Duodenal mucosa (tissue), 2 donors: ENCODE results near the gene PCNX1.
A peak's percentile ranks its signal among the peaks of the same experiment; 100 is the strongest.
"Not testable (repeated sequence)": the region's sequence is repeated elsewhere in the genome, so short reads cannot be mapped to it uniquely, and the experiment has no call there.

Experiments
- H3K27ac ChIP-seq: one replicate; pipeline ENCODE4 v1.7.0; 2013; ENCODE audit warnings: low read depth, low read length
- H3K27me3 ChIP-seq, 2 donors: one replicate each; pipeline ENCODE4 v1.7.0; 2013; ENCODE audit warnings: low read length in 2 of 2, control low read depth in 1 of 2; ENCODE audit not compliant: insufficient read depth in 2 of 2, control insufficient read depth in 1 of 2
- H3K36me3 ChIP-seq, 2 donors: one replicate each; pipeline ENCODE4 v1.7.0; 2013; ENCODE audit warnings: low read length in 2 of 2, control low read depth in 1 of 2; ENCODE audit not compliant: insufficient read depth in 2 of 2, control insufficient read depth in 1 of 2
- H3K4me1 ChIP-seq, 2 donors: one replicate each; pipeline ENCODE4 v1.7.0; 2013; ENCODE audit warnings: low read length in 2 of 2, control low read depth in 1 of 2; ENCODE audit not compliant: insufficient read depth in 2 of 2, control insufficient read depth in 1 of 2
- H3K4me3 ChIP-seq, 2 donors: one replicate each; pipeline ENCODE4 v1.7.0; 2013; ENCODE audit warnings: low read length in 2 of 2, low read depth in 1 of 2
- H3K9ac ChIP-seq, 2 donors: one replicate each; pipeline ENCODE4 v1.7.0; 2013; ENCODE audit warnings: low read length in 2 of 2, low read depth in 1 of 2
- H3K9me3 ChIP-seq, 2 donors: one replicate each; pipeline ENCODE4 v1.7.0; 2013; ENCODE audit warnings: low read length in 2 of 2, control low read depth in 1 of 2; ENCODE audit not compliant: control insufficient read depth in 1 of 2

PCNX1 gene

DNA sequence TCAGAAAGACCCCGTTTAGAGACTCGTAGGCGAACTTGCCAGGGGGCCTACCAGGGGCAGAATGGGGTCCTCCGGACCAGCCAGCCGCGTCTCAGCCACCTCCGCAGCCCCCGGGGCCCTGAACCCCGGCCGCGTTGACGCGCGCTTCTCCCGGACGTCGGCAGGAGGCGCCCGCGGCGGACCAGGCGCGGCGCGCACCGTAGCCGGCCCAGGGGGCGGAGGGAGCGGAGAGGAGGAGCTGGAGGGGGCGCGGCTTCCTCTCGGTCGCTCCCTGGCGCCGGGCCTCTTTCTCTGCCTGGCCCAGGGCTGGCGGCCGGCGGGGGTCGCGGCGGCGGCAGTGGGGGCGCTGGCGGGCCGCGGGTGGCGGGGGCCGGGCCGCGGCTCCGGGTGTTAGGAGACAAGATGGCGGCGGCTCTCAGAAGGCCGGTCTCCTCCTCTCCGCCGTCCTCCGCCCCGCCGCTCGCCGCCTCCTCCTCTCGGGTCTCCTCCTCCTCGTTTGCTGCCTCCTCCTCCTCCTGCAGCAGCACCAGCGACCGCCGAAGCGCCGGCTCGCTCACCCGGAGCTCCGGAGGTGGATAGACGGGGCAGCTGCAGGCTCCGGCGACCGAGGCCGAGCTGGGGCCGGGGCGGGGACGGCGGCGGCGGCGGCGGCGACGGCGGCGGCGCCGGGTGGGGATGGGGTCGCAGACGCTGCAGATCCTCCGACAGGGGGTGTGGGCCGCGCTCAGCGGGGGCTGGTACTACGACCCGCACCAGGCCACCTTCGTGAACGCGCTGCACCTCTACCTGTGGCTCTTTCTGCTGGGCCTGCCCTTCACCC is at the start of gene PCNX1:
Gene PCNX1, plus strand, starts transcription at position 284 of the 820 bp plus-strand sequence. Its CDS starts 392 bp downstream, at position 676.
- peaks cover 25 to 34% of the 10 kb centered on the region in 2 donors for H3K4me1 ChIP-seq

DNA sequence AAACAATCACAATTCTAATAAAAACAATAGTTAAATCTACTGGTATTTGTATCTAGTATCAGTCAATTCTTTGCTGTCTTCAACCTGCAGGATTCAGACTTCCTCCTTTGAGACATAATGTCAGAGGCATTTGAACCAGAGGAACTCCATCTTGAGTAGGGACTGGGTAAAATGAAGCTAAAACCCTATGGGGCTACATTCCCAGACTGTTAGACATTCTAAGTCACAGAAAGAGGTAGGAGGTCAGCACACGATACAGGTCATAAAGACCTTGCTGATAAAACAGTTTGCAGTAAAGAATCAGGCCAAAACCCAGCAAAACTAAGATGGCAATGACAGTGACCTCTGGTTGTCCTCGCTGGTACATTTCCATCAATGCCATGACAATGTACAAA is 49.8 kb upstream of the PCNX1 start:
- Histone ChIP-seq H3K4me3 (no peak overlapping the region), H3K9ac (no peak overlapping the region), H3K27me3 (no peaks in the 10 kb centered on the region), H3K27ac (no peak overlapping the region), H3K4me1 (no peaks in the 10 kb centered on the region), H3K36me3 (no peaks in the 10 kb centered on the region), H3K9me3 (no peaks in the 10 kb centered on the region)

More for the DNA sequence above, at the start of gene PCNX1:
- H3K36me3 ChIP-seq: no peaks in the 10 kb centered on the region
- peak within 1 kb of the TSS; percentile 81 to 87 for H3K9ac ChIP-seq
- H3K4me3 ChIP-seq: peak within 1 kb of the TSS; percentile 84 to 87
- H3K27me3 ChIP-seq: no peaks in the 10 kb centered on the region
- peak within 1 kb of the TSS; percentile 85 for H3K27ac ChIP-seq
- no peaks in the 10 kb centered on the region for H3K9me3 ChIP-seq

DNA sequence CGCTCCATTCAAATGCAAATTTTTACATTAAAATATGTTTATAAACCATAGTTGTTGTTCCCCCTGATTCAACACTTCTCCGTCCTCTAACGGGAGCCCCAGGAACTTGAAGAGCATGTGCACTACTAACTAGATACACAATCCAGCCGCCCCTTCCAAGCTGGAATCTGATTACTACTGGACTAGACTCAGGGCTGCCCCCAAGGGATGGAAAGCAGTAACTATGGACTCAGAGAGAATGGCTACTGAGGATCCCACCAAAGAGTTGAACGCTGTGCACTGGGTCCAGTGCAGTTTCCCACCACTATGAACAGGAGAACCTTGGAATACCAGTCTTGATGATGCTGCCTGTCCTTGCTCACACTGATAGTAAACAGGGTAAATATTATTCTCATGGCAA is 48.6 kb upstream of the PCNX1 start:
- Histone ChIP-seq H3K9me3 (no peaks in the 10 kb centered on the region), H3K4me3 (no peak overlapping the region), H3K9ac (no peak overlapping the region), H3K36me3 (no peaks in the 10 kb centered on the region), H3K4me1 (no peaks in the 10 kb centered on the region), H3K27ac (no peak overlapping the region), H3K27me3 (no peaks in the 10 kb centered on the region)

DNA sequence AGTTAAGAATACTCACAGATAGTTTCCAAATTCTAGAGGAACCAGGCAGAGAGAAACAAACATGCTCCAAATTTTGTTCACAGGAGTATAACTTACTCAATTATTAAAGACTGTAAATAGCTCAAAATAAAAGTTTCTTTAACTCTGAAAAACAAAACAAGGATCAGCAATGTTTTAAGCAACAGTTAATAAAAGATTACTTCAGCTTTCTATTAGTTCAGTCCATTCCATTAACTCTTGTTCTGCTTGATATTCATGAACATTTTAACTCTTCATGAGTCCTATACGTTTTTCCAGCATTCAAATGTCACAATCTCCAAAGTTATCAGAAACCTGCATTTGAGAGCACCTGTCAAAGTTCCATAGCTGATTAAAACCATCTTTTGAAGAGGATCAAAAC is 40.3 kb upstream of the PCNX1 start:
- not testable (repeated sequence) for H3K4me3 ChIP-seq, H3K27me3 ChIP-seq

DNA sequence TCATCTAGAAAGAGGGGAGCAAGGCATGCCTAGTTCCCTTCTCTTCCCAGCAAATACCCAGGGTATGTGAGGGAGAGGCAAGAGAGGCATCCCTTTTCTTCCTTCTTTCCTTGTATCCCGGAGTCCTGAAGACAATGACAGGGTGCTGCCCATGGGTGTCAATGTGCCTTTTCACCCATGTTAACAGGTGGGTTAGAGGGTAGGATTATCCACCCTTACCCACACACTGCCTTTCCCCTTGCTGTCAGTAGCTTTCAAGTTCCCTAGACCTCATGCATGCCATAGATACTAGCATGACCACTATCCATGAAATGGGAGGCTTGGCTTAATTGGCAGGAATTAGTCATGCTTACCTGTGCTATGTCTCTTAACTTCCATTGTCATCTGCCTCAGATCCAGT is 36.3 kb upstream of the PCNX1 start:
- H3K27ac ChIP-seq: no peak overlapping the region
- no peaks in the 10 kb centered on the region for H3K36me3 ChIP-seq
- H3K4me1 ChIP-seq: peaks cover 0 to 3% of the 10 kb centered on the region in 2 donors
- H3K9ac ChIP-seq: no peak overlapping the region
- H3K9me3 ChIP-seq: peaks cover 3 to 18% of the 10 kb centered on the region in 2 donors
- no peaks in the 10 kb centered on the region for H3K27me3 ChIP-seq
- H3K4me3 ChIP-seq: no peak overlapping the region

More for the DNA sequence above, 40.3 kb upstream of the PCNX1 start:
- not testable (repeated sequence) for H3K9ac ChIP-seq, H3K36me3 ChIP-seq, H3K27ac ChIP-seq, H3K4me1 ChIP-seq
- peaks cover 3 to 18% of the 10 kb centered on the region in 2 donors for H3K9me3 ChIP-seq

DNA sequence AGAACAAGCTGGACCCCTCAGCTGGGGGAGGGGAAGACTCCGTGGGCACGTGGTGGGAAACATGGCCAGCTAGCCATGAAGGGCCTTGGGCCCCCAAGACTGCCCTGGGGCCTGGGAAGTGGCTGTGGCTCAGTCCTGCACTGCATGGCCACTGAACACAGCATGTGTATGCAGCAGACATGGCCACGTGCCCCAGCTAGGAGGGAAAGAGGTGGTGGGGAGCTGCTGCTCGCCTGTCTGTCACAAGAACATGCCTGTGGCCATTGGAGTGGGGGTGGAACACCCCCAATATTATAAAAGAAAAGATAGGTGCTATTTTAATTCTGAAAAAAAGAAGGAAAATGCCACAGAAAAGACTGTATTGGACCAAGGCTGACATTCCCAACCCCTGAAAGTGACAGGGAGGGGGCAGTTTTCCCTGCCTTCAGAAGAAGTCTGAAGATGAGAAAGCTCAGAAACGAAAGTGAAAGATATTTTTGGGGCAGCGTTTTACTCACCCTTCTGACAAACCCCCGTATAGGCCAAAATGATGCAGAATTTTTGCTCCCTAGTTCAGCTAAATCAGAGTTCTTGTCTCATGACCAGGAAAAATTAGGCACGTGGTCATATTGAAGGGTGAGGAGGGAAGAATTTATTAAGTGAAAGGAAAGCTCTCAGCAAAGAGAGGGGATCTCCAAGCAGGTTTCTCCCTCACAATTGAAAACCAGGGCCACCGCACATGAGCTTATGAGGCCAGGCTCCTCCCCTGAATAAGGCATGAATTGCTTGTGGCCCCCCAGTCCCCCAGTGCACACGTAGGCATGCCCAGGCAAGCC is 35.2 kb upstream of the PCNX1 start:
- Histone ChIP-seq H3K9ac (no peak overlapping the region), H3K9me3 (peaks cover 3 to 17% of the 10 kb centered on the region in 2 donors), H3K4me3 (peak overlapping the region in 1 of 2 donors; percentile 41), H3K27ac (no peak overlapping the region), H3K27me3 (no peaks in the 10 kb centered on the region), H3K4me1 (peaks cover 0 to 3% of the 10 kb centered on the region in 2 donors), H3K36me3 (no peaks in the 10 kb centered on the region)

DNA sequence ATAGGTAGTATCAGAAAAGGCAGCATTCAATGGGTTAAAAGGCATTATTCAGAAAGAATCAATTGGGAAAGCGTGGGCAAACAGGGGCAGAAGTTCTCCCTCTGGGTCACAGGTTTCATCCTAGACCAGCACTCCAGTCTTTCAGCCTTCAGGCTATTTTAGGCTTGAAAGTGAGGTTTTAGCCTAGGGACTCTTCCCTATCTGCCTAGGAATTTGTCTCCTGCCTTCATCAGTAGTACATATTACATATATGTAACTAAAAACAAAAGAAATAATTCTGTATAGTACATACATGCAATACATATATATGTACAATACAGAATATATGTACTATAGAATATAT is 34.6 kb upstream of the PCNX1 start:
- H3K27me3 ChIP-seq: no peaks in the 10 kb centered on the region
- H3K9me3 ChIP-seq: peaks cover 3 to 11% of the 10 kb centered on the region in 2 donors
- no peak overlapping the region for H3K27ac ChIP-seq
- peak overlapping the region in 1 of 2 donors; percentile 41 for H3K4me3 ChIP-seq
- H3K36me3 ChIP-seq: no peaks in the 10 kb centered on the region
- H3K9ac ChIP-seq: no peak overlapping the region
- peaks cover 0 to 3% of the 10 kb centered on the region in 2 donors for H3K4me1 ChIP-seq

DNA sequence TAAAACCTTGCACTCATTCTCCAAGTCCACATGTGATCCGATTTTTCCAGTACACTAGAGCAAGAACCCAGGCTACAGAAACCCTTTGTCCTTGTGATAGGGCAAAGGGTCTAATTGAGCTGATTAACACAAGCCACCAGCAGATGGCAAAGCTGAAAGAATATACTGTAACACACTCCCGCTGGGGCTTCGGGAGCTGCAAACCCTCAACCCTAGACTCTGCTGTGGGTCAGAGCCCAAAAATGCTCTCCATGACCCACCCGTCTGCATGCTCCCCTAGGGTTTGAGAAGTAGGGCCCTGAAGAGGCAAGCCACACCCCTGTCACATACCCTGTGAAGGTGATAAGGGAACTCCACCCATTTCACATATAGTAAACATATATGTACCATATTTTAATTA is 33.6 kb upstream of the PCNX1 start:
- no peaks in the 10 kb centered on the region for H3K27me3 ChIP-seq
- peaks cover 3 to 11% of the 10 kb centered on the region in 2 donors for H3K9me3 ChIP-seq
- H3K9ac ChIP-seq: no peak overlapping the region
- H3K4me3 ChIP-seq: no peak overlapping the region
- H3K27ac ChIP-seq: no peak overlapping the region
- H3K36me3 ChIP-seq: no peaks in the 10 kb centered on the region
- peaks cover 0 to 3% of the 10 kb centered on the region in 2 donors for H3K4me1 ChIP-seq

DNA sequence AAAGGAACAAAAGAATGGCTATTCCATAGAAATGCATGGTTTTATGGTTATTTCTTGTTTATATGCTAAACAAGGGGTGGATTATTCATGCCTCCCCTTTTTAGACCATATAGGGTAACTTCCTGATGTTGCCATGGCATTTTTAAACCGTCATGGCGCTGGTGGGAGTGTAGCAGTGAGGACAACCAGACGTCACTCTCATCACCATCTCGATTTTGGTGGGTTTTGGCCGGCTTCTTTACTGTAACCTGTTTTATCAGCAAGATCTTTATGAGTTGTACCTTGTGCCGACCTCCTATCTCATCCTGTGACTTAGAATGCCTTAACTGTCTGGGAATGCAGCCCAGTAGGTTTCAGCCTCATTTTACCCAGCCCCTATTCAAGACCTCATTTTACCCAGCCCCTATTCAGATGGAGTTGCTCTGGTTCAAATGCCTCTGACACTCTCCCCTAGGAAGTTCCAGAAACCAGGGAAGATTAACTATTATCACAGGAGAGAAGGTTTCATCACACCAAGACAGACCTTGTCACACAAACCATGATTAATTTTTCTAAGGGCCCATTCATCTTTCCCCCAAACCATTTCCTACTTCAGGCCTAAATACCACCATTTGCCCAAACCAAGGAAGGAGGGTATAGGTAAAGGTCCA is 31.3 kb upstream of the PCNX1 start:
- not testable (repeated sequence) for H3K36me3 ChIP-seq, H3K27ac ChIP-seq

DNA sequence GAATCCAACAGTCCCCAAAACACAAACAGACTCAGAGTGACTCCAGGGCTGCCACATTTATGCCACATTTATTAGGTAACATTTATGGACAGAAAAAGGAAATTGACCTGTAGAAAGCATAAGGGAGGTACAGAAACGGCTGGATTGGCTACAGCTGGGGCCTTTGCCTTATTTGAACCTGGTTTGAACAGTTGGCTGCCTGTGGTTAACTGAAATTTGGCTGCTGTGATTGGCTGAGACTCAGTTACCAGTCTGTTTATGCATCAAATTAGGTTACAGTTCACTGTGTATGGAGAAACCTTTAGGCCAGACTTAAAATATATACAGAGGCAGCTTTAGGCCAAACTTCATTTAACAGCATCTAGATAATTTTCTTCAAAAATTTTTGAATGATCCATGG is 27.8 kb upstream of the PCNX1 start:
- no peak overlapping the region for H3K9ac ChIP-seq
- H3K9me3 ChIP-seq: no peaks in the 10 kb centered on the region
- no peak overlapping the region for H3K4me3 ChIP-seq
- H3K36me3 ChIP-seq: no peaks in the 10 kb centered on the region
- H3K4me1 ChIP-seq: peaks cover 8 to 14% of the 10 kb centered on the region in 2 donors
- no peaks in the 10 kb centered on the region for H3K27me3 ChIP-seq
- no peak overlapping the region for H3K27ac ChIP-seq

More for the DNA sequence above, 31.3 kb upstream of the PCNX1 start:
- H3K9ac ChIP-seq, H3K27me3 ChIP-seq, H3K4me3 ChIP-seq, H3K9me3 ChIP-seq, H3K4me1 ChIP-seq: not testable (repeated sequence)
